GM21737 (cell line): ENCODE measurements around the gene TOX3.

Experiments used
- ATAC-seq: cut with Tn5 transposase; IDR thresholded peaks from one replicate; pipeline ENCODE4 v1.9.1; 2021; ENCODE audit warnings: mild to moderate bottlenecking, moderate library complexity; ENCODE audit not compliant: unreplicated experiment

The TOX3 gene

DNA sequence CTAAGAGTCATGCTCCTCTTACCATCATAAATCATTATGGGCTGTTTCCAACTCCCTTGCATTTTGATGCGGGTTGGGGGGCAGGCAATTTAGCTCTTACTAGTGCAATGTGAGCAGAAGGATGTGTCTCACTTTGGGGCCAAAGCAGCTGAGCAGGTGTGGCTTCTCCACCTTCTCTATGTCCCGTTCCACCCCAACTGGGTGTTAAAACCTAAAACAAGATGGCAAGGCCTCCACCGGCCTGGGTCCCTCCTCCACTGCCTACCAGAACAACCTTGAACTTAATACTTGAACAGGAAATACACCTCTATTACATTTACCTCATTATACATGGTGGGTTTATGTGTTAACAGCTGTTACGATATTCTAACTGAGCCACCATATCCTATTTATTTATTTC is 52.8 kb downstream of the TOX3 start:
- ATAC-seq, result no peak

DNA sequence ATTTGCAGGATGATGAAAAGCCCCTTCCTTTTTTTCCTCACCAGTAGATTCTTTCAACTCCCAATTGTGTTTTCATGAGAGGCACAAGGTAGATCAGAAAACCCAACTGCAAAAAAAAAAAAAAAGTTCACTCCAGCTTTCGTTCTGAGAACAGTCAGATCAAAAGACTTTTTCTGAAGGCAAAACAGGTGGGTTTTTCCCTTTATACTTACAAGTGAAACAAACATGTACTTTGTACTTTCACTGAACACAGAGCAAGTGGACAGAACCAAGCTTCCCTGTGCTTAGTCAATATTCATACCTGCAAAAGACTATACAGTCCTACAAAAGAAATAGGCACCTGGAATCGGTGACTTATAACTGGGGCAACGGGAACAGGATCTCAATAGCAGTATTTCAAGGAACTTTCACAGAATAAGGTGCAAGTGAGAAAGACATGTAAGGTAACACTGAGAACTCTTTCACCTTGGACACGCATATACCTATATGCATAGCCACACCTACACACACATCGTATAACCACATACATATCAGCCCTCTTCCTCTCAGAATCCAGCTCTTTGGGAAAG is 54.1 kb downstream of the TOX3 start:
- ATAC-seq, result no peak

DNA sequence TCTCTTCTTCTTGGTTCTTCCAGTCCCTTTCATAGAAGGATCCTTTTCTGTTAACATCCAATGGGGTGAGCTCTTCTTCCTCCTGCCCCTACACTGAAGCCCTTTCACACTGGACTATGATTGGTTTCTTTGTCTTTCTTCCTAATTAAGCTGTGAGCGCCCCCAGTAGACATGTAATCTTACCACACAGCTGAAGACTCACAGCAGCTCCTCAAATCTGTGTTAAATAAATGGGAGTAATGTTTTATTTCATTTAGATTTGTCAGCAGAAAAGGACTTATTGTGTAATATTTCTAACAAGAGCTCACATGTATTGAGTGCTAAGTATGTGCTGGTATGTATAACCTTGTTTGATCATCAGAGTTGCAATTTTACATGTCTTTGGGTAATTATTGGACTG is 55.7 kb downstream of the TOX3 start:
- ATAC-seq, result no peak

DNA sequence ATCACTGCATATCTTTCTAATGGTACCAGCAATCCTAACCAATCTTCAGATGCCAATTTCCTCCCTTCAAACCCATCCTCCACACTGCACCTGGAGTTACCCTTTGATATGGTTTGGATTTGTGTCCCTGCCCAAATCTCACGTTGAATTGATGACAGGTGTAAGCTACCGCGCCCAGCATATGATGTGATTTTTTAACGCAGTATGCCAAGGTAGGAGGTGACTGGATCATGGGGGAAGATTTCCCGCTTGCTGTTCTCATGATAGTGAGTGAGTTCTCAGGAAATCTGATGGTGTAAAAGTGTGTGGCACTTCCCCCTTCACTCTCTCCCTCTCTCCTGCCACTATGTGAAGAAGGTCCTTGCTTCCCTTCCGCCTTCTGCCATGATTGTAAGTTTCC is 57.0 kb downstream of the TOX3 start:
- ATAC-seq, result no peak

DNA sequence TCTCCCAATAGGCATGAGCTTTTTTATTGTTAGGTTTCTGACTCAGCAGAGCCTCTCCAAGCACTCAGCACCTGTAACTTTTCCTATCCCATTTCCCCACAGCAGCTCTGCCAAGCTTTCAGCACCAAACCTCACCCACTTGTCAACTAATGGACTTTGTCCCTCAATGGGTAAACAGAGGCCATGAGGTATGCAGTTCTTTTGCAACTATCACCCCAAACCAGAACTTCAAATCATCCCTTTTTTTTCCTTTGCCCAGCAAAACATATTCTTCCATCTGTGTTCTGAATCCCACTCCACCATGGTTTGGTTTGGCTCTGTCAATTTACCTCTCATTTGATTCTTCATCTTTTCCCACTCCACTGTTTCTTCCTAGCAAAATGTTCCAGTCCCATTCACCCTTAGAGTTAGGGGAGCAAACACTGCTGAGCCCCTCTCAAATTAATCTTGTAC is 58.1 kb downstream of the TOX3 start:
- ATAC-seq, result no peak

DNA sequence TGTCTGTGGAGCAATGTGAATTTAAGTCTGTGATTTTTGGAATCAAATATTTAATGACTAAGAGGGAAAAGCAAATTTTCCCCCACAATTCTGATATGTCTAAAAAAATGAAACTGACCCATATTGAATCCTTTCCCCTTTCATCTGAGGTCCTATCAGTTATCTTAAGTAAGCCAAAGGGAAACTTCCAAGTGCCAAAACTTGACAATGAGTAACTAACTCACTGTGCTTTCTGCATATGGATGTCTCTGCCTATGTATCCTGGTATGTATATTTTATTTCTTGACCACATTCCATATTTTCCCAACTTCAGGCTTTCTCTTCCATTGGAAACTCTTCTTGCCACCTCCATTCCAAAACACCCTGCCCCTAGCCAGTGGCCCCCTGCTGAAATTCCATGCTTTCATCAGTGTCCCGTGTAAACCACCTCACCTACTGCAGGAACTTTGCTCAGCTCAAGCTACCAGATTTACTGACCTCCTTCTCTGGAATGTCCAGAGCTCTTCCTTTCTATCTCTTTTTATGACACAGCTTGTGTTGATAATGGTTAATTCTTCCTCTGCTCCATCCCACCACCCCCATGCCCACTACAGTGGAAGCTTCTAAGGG is 59.0 kb downstream of the TOX3 start:
- ATAC-seq, result no peak

DNA sequence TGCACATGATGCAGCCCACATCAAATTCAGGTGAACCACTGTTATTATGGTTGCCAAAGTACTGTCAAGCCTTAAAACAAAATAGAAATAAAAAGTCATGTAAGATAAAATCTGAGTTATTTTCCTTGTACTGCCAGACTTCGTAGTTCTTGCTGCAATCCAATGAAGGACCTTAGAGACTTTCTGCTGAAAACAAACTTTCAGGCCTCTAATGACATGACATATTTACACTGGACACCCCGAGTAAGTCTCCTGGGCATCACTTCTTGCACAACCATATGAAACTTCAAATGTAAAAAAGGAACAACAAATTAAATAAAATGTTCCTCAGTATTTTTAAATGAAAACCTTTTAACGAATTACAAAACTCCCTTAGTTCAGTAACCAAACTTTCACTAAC is 66.7 kb downstream of the TOX3 start:
- ATAC-seq, result no peak

DNA sequence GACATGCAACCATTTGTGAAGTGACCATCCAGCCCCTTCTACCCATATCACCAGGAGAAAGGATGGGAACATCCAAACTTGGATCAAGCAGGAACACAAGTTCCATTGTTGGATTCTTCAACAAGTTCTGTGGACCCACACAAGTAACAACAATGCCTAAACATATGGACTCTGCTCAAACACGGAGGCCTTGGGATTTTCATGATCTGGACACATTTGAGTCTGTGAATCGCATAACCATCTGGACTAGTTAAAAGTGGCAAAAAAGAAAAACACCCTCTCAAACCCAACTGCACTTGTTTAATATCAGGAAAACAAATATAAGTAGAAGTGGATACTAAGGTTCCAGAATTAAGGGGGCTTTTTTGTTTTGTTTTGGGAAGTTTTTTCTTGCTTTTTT is 70.8 kb downstream of the TOX3 start:
- ATAC-seq, result no peak

DNA sequence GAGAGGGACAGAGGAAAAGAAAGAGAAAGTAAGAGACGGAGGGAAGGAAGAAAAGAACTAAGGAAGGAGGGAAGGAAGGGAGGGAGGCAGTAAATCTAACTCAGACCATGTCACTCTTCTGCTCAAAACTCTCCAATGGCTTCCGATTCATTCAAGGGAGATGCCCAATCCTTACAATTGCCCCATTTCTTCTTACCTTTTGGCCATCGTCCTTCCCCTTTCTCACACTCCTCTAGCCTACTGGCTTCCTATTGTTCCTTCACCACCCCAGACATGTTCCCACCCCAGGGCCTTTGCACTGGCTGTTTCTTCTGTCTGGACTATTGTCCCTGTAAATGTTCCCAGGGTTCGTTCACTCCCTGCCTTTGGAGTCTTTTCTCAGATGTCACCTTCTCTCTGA is 72.3 kb downstream of the TOX3 start:
- no peak for ATAC-seq

DNA sequence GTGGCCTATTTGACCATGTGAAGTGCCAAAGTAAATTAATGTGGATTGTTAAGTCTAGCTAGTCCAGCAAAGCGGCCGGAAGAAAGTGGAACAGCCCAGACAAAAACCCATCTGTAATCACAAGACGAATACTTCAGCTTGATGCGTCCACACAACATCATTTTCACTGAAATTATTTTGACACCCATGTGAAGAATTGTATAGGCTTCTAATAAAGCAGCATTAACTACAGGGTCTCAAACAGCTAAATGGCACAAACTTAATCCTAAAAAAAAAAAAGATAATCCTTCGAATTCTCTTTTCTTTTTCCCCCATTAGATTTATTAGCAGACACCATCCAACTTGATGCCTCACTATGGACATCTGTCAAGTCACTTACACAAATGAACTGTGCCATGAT is 73.8 kb downstream of the TOX3 start:
- no peak for ATAC-seq

DNA sequence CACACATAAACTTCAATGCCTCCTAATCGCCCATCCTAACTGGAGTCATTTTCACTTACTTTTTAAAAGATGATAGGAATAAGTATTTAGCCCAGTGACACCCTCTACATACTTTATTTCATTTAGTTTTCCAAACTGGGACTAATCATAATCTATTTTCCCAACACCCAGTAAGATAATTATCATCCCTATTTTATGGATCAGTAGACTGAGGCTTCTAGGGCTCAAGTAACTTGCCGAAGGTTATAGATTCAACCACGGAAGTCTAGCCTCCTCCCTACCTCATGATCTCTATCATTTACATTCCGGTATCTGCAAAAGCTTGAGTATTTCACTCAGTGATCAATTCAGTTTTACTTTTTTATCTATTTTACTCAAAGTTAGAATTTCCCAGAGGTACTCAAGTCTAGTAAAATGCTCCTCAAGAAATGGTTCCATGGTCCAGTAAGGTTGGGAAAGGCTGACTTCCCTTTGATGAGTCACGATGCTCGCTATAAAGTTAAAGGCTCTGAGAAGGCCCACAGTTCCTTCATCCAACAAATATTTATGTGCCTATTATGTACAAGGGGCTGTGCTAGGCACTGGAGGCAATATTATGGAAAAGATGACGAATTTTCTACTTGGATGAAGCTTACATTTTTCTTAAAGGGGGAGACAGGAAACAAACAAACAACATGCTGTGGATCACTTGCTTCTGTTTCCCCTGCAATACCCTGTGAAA is 75.1 kb downstream of the TOX3 start:
- no peak for ATAC-seq

DNA sequence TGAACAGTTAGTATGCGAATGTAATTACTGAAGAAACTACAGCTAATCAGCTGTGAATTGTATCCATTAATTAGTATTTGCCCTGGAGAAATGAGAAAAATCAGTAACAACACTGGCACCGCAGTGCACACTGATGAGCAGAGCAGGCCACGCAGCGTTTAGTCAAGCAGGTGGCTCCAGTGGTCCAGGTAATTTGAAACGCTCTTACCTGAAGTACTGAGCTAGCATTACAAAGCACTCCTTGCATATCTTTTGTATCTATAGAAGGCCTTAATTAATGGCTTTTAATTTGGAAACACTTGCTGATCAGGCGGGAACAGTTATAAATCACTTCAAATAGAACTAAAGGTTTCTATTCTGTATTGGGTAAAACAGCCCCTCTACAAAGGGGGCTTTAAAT is 76.4 kb downstream of the TOX3 start:
- ATAC-seq, result no peak

DNA sequence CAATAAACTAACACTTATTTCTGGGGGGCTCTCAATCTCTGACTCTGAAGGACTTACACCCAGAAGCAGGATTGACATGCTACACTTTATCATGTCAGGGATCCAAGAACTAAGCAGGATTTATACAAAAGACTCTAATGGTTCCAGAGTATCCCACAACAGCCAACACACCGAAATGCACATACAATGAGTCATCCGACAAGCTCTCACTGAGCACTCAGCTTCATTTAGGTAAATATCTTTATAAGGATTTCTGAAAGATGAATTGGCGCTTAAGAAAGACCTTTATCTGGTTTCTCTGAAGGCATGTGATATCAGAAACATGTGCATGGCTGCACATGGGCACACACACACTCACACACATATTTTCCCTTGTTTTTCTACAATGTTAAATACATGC is 77.2 kb downstream of the TOX3 start:
- ATAC-seq, result no peak

DNA sequence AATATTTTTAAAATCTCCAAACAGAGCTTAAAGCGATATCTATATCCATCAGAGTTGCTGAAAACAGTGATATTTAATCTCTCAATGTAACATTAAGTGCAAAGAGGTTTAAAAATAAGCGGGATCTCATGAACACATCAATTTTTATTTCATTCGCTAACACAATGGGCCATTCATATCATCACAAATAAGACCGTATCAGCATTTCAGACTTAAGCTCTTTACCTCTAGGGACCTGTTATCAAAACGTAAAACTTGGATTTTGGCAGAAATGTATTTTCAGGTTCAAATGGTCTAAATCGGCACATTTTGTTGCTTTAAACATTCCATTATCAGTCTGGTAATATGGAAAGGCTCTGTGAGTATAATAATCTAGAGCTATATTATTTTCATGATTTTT is 77.9 kb downstream of the TOX3 start:
- no peak for ATAC-seq

DNA sequence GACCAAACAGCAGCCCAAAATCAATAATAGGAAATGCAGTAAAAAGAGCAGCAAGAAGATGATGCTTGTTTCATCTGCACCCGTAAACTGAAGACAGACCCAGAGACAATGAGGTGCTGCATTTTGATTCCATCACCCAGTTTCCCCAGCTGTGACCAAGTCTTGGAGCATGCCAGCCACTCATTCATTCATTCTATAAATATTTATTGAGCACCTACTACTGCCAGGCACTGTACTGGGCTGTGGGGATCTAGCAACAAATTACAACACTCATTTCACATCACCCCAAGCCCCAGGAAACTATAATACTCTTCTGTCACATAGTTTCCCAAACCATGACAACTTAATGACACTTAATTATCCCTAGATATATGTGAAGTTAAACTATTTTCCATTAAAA is 79.2 kb downstream of the TOX3 start:
- no peak for ATAC-seq

DNA sequence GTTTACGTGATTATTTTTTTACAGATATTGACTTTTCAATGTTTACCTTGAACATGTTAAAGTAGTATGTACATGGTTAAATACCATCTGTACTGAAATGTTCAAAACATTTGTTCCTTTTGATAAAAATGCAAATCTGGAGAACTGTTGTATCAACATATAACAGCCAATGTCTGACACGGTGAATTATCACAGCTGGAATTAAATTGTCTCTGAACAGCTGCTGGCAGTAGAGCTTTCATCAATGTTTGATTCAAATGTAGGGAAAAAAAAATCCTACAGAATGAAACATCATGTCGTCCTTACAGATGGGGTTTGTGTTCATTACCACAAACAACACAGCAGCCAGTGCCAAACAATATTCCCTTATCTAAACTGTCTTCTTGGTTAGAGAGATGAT is 79.9 kb downstream of the TOX3 start:
- ATAC-seq, result no peak

DNA sequence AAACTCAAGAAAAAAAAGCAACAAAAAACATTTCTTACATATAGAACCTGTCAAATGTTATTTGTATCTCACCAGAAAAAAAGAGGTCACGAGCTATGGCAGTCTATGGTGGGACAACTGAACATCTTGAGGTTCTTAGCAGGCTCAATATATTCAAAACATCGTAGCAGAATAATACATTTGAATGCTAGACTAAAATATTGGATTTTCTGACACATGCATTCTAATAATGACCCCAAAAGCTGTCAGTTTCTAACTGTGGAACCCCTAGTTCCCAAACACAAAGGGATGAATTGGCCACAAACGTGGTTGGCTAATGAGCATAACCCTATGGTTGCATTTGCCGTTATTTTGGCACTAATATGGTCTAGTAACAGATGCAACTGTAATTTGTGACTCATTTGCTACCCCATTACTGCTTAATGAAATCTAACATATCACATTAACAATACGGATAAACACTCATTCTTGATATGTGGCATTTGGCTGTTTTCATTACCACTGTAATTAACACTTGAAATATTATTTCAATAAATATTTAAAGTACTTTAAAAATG is 81.2 kb downstream of the TOX3 start:
- no peak for ATAC-seq

DNA sequence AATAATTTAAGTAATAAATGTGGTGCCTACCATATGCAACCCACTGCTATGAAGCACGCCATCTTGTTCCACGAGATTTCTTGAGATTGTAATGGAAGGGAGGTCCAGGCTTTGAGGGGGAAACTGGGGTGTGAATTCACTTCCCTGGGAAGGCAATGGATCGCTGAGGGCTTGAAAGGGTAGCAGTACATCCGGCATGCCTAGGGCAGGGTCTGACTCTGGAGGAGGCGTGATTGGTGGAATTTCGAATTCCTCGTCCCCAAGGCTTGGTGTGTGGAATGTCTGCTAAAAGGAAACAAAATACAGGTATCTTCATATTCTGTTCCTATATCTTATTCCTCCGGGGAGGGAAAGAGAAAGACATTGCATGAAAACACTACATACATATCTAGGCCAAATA is 83.0 kb downstream of the TOX3 start:
- ATAC-seq, result no peak

DNA sequence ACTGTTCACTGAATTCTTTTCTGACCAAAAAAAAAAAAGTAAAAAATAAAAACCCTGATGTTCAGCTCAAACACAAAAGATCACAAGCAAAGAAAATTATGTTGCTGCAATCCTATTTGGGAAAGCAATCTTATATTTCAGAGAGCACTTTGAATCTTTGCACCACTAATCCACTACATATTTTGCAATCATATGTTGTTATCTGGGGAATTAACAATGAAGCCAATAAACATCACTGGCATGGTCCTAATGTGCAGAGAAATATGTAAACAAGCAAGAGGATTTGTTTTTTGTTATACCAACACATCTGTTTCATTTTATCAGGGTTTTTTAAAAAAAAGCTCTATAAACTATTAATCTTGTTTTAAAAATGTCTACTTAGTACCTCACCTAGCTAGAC is 84.1 kb downstream of the TOX3 start:
- no peak for ATAC-seq

DNA sequence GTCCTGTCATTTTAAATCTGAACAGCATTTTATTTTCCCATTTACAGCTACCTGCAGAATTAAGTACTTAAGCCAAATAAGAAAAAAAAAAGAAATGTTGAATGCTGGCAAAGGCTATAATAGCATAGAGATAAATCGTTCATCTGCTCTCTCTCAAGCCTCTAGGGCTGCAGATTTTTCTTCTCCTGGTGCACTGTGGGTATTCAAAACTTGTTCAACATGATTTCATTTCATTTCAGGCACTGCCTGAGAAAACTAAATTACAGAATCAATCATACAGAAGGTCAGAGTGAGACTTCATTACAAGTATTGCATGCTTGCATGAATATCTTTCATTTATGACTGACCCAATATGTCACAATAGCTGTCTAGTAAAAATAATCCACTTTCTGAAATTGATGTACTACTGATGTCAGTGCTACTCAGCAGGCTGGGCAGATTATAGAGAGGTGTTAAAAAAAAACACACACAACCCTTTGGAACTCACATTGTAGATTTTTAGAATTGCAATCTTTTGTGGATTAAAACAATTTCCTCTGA is 86.2 kb downstream of the TOX3 start:
- ATAC-seq, result no peak

DNA sequence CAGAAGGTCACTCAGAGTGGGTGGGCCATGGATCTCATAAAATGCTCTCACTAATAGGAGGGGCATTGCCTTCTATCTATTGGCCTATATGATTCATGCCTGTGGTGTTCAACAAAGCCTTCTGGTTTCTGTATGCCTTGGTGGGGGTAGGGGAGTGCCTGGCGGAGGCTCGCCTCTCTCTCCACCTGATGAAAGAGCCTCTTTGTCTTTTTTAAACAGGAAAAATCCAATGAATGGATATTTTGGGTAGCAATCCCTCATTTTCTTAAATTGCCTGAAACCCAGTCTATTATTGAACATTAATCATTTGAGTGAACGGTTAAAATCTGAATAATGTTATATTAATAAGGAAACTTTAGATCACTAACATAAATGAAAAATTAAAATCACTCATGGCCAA is 90.6 kb downstream of the TOX3 start:
- no peak for ATAC-seq
